NOMO-1 (cell line): Measurements from ENCODE around the gene CCDC33.

Experiments
- DNase-seq, 2 experiments: peaks; one replicate each; lab custom pipeline; 2025; ENCODE audit not compliant: unreplicated experiment in 2 of 2; lab: John Stamatoyannopoulos, UW

CCDC33 gene

DNA sequence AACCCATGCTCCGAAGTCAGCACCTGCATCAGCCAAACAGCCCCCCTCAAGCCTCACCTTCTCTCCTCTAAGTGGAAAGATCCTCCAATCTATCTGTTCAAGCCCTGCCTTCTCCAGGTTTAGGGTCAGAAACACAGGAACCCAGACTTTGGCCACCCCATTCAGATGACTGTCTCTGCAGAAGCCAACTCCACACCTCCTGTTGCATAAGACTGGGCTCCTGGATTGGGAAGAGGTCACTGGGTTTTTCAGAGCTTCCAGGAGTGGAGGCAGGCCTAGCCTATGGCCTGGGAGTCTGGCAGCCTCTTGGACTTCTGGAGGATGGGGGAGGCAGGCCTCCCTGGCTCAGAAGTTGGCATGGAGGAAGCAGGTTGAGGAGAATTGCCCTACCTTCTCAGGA, 21.5 kb downstream of the CCDC33 start:
- no peak for DNase-seq

- no peak for DNase-seq
Observed at GRCh38 chr15:74258456-74259291, 22.5 kb downstream of the CCDC33 start.

- no peak for DNase-seq
Observed at GRCh38 chr15:74259292-74259648, 23.1 kb downstream of the CCDC33 start.

GRCh38 chr15:74259821-74260607, 23.9 kb downstream of the CCDC33 start:
- no peak for DNase-seq

DNA sequence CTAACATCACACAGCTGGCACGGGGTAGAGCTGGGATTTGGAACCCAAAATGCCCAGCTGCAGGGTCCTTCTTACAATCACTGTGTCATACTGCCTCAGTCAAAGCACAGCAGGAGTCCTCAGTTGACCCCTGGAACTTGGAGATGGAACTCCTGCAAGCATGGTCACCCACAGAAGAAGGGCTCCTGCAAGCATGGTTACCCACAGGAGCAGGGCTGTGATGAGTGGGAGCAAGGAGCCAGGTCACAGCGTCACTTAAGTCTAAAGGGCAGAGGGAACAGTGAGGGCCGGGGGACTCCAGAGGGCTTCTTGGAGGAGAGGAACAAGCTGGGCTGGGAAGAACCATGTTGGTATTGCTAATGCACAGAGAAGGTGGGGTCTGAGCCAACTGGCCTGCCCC, 24.9 kb downstream of the CCDC33 start:
- DNase-seq: no peak

DNA sequence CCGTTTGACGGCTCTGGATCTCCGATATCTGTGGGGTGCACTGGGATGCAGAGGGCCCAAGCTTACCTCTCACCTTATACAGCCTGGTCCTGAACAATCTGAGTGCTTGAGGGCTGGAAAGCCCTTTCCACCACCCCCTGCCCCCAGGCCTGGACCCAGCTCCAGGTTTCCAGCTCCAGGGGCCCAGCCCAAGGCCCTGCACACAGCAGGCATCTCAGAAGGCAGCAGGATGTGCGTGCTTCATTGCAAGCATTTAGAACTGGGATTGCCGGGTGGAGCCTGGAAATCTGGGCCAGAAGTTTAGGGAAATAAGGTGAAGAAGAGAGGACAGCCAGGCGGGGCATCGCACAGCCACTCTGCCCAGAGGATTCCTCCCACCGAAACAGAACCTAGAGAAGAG, 25.6 kb downstream of the CCDC33 start:
- no peak for DNase-seq

DNA sequence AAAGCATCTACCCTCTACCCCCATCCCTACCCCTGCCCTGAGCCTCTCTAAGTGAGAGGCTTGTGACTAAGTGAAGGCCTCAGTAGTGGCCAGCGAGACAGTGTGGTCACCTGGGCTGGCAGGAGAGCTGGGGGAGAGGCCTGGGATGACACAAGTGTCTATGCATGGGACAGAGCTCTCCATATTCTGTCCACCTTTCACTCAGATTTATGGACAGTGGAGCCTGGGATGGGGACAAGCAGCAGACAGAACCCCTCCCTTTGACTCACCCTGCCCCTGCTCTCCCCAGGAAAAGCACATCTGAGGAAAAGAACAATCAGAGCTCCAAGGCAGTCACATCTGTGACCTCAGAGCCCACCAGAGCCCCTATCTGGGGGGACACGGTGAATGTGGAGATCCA, 26.0 kb downstream of the CCDC33 start:
- DNase-seq: no peak

GRCh38 chr15:74262625-74263024, 26.5 kb downstream of the CCDC33 start:
- no peak for DNase-seq

GRCh38 chr15:74263466-74263865, 27.3 kb downstream of the CCDC33 start:
- peak in 1 of 2 experiments; percentile 3 for DNase-seq

- DNase-seq: no peak
Observed at GRCh38 chr15:74264081-74264501, 28.0 kb downstream of the CCDC33 start.

- DNase-seq: no peak
Observed at GRCh38 chr15:74265046-74265639, 29.0 kb downstream of the CCDC33 start.

- DNase-seq: no peak
Observed at GRCh38 chr15:74268020-74268419, 31.9 kb downstream of the CCDC33 start.

DNA sequence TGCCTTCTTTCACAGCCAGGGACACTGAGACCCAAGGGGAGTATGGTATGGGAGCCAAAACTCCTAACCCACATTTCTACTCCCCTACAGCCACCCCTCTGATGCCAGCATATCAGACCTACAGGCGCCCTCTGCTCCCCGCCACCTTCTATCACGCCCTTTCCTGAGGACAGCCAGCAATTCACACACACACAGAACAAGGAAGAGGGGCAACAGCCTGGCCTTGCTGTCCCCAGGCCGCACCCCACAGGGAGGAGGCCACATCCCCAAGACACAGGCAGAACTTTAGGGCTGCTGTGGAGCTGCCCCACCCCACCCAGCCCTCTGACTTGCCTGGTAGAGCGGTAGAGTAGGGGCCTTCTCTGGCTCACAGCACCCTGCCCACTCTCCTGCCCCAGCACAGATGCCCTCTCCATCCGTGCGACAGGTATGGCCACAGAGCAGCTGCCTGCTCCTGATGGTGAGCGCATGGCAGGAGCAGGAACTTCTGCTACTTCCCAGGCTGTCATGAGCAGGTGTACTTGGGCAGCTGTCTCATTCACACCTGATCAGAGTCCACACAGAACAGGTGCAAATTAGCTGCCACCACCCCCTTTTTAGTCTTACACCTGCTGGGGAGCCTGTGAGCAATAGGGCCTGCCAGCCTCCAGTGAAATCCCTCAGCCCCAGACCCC, 33.4 kb downstream of the CCDC33 start:
- DNase-seq: no peak

GRCh38 chr15:74270155-74270554, 34.0 kb downstream of the CCDC33 start:
- no peak for DNase-seq

DNA sequence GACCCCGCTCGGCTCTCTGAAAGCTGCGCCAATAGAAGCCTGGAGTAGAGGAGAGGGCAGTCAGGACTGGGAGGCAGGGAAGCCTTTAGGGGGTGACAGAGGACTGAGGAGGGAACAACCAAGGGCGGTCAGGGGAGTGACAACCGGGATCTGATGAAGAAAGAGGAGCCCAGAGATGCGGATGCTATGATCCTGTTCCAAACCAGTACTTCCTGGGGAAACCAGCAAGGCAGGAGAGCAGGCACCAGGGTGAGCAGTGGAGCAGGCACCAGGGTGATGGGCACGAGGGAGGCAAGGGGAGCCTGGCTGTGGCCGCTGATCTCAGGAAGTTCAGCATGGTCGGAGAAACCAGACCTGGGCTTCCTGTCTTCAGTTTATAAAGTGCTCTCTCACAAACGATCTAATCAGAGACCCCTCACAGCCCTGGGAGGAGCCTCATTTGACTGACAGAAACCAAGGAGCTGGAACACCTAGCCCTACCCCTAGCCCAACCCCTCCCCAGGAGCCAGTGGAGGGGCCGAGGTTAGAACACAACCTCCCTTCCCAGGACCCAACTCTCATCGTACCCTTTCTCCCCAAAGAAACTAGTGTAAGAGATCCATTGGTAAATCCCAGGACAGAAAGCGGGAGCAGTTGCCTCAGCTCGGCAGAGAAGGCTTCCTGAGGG, 34.9 kb downstream of the CCDC33 start:
- no peak for DNase-seq

GRCh38 chr15:74272812-74273211, 36.7 kb downstream of the CCDC33 start:
- DNase-seq: no peak

DNA sequence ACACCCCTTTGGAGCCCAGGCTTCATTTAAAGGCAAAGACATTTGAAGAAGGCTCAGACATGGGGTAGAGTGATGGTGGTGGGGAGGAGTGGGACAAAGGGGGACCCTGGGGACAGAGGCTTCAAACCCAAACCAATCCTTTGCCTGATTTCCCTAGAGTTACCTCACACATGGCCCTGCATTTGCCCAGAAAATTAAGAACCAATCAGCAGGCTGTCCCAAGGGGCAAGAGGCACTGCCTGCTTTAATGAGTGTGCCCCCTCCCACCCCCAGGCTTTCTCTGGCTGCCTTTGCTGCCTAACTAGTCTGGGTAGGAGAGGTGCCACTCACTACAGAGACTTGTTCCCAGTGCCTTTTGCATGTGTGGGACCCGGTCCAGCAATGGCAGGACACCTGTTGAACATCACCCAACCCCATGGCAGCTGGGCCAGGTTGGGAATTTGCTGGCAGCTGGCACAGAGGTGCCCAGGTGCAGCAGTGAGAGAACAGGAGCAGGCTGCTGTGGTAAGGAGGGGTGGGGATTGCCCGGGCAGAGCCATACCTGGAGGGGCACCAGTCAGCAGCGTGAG, 38.4 kb downstream of the CCDC33 start:
- DNase-seq: no peak

DNA sequence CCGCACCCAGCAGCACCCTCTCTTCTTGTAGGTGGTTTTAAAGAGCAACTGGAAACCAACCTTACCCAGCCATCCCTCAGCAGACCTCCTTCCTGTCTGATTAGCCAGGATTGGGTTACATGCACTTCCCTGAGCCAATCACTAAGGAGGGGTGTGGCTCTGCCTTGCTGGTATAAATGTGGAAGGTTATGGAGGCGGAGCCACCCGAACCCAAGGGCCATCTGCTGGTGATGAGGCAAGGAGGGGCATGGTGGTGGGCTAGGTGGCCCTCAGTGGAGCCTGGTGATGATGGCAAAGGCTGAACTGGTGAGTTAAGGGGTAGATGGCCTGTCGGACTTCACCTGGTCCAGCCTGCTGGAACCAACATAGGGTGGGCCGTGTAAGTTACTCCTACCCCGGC, 39.8 kb downstream of the CCDC33 start:
- no peak for DNase-seq

- no peak for DNase-seq
Observed at GRCh38 chr15:74276560-74276959, 40.4 kb downstream of the CCDC33 start.

DNA sequence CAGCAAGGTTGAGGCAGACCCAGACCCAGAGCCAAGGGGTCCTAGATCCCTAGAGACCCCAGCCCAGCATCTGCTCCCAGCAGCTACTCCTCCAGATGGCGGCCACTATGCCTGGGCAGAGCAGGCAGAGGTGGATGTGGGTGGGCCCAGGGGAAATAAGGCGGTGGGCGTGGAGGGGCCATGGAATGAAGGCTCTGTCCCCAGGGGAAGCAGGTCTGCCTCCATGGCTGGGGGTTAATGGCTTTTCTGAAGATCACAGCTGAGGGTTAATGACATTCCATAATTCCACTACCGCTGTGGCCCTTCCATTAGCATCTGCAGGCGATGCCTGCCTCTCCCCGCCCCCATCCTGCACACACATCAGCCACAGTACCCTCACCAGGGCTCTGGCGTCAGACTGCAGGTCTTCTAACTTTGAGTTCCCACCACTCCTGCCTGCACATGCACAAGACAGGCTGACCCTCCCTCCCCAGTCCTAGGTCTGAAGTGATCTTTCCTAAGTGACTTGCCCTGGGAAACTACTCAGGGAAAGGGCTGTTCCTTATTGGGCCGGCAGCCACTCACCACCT, 41.2 kb downstream of the CCDC33 start:
- no peak for DNase-seq
